ENCODE results near the gene EFNA1. TPM values are rescaled to one million over a fixed set of nuclear protein-coding genes. Genes with fewer than 3 reads are reported as not detected.
"Not testable (repeated sequence)": the region's sequence is repeated elsewhere in the genome, so short reads cannot be mapped to it uniquely, and the experiment has no call there.

Gene EFNA1
- total and polyA plus RNA-seq, 2 donors (not counting 3 experiments of a cell fraction or from before 2014, with no cell fraction given) = 107 to 289 TPM

DNA sequence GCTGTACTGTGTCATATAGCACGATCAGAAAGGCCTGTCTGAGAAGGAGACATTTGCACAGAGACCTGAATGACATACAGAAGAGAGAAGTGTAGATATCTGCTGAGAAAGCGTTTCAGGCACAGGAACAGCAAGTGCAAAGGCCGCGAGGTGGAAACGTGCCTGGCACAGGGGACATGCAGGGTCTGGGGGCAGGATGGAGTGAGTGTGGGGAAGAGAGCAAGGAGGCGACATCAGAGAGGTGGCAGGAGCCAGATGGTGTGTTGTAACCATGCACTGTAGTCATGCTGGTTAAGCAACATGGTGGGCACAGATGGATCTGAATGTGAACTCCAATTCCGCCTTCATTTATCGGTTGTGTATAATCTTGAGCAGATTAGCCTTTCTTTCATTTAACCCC lies 32.5 kb downstream of the EFNA1 start:
- dilution Hi-C loops (cut with MboI; ENCODE audit: extremely low pct_ligation_motif_present, low sequenced_read_pairs) = no loop called here
- no peak for FAIRE-seq
- Histone ChIP-seq H2AFZ (ENCODE audit: low read depth, low read length) (no peak overlapping the region), H3K27me3 (ENCODE audit: control insufficient read depth in 2 of 2, insufficient read depth in 2 of 2, low read length in 2 of 2) (no peaks in the 10 kb centered on the region), H3K27ac (ENCODE audit: insufficient read depth, low read depth, low read length) (no peak overlapping the region), H3K9me1 (replicated peaks; ENCODE audit: control insufficient read depth, extremely low read depth, insufficient read depth, low read length) (no peaks in the 10 kb centered on the region), H3K79me2 (ENCODE audit: control insufficient read depth, insufficient read depth, low read length) (no peaks in the 10 kb centered on the region), H3K4me2 (ENCODE audit: insufficient read depth, low read length) (no peak overlapping the region), H3K9me3 (replicated peaks; ENCODE audit: control insufficient read depth, insufficient read depth, low read length) (no peaks in the 10 kb centered on the region), H3K9ac (replicated peaks; ENCODE audit: extremely low read depth, insufficient read depth, low read length) (no peak overlapping the region), H3K36me3 (ENCODE audit: control insufficient read depth in 2 of 2, extremely low read depth in 1 of 2, insufficient read depth in 2 of 2, low read length in 2 of 2) (no peaks in the 10 kb centered on the region), H3K4me3 (replicated peaks in 1 of 3; ENCODE audit: insufficient read depth in 1 of 3, low read depth in 1 of 3, low read length in 3 of 3) (no peak overlapping the region), H3K4me1 (ENCODE audit: control insufficient read depth, extremely low read depth, insufficient read depth, low read length) (no peaks in the 10 kb centered on the region), H4K20me1 (replicated peaks; ENCODE audit: control insufficient read depth, extremely low read depth, insufficient read depth, low read length) (no peaks in the 10 kb centered on the region)
- intact Hi-C loops (cut with micrococcal nuclease) = no loop called here
- no TSS peak for BruUV-seq (replicated peaks)
- DNase-seq (ENCODE audit: low read depth, low spot score) = no peak
- TF ChIP-seq MYC (IDR thresholded peaks at IDR 0.05; ENCODE audit: low read depth, low read length) = no peak
- ChIA-PET CTCF (interaction anchor here (1.6 kb wide), 1 partner anchor 69 kb away, joined by 8 read pairs; no protein-coding TSS in a partner anchor), POLR2A (no interaction called here)

DNA sequence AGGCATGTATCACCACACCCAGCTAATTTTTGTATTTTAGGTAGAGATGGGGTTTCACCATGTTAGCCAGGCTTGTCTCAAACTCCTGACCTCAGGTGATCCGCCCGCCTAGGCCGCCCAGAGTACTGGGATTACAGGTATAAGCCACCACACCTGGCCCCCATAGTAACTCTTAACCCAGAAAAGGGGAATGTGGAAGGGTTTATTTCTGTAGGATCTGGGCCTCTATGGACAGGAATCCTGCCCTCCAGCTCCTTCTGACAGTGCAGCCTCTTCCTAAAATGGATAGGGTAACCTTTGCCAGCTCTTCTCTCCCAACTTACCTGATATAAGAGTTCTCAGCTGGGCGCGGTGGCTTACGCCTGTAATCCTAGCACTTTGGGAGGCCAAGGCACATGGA lies 35.0 kb downstream of the EFNA1 start:
- CTCF ChIA-PET = interaction anchor here (1.8 kb wide), 1 partner anchor 71 kb away, joined by 12 read pairs; no protein-coding TSS in a partner anchor
- BruUV-seq (replicated peaks); POLR2A ChIA-PET: not testable (repeated sequence)

DNA sequence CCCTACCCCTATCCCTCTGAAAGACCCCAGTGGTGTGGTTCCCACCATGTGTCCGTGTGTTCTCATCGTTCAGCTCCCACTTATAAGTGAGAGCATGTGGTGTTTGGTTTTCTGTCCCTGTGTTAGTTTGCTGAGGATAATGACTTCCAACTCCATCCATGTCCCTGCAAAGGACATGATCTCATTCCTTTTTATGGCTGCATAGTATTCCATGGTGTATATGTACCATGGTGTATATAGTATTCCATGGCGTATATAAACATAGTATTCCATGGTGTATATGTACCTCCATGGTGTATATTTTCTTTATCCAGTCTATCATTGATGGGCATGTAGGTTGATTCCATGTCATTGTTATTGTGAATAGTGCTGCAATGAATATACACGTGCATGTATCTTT lies 36.1 kb downstream of the EFNA1 start:
- POLR2A ChIA-PET; H3K36me3 ChIP-seq (ENCODE audit: control insufficient read depth in 2 of 2, extremely low read depth in 1 of 2, insufficient read depth in 2 of 2, low read length in 2 of 2); H2AFZ ChIP-seq (ENCODE audit: low read depth, low read length); H3K27me3 ChIP-seq (ENCODE audit: control insufficient read depth in 2 of 2, insufficient read depth in 2 of 2, low read length in 2 of 2); FAIRE-seq; dilution Hi-C loops (cut with MboI; ENCODE audit: extremely low pct_ligation_motif_present, low sequenced_read_pairs); H3K27ac ChIP-seq (ENCODE audit: insufficient read depth, low read depth, low read length); DNase-seq (ENCODE audit: low read depth, low spot score); H3K9me3 ChIP-seq (replicated peaks; ENCODE audit: control insufficient read depth, insufficient read depth, low read length); H3K4me3 ChIP-seq (replicated peaks in 1 of 3; ENCODE audit: insufficient read depth in 1 of 3, low read depth in 1 of 3, low read length in 3 of 3); H3K9me1 ChIP-seq (replicated peaks; ENCODE audit: control insufficient read depth, extremely low read depth, insufficient read depth, low read length); BruUV-seq (replicated peaks); H3K79me2 ChIP-seq (ENCODE audit: control insufficient read depth, insufficient read depth, low read length); H4K20me1 ChIP-seq (replicated peaks; ENCODE audit: control insufficient read depth, extremely low read depth, insufficient read depth, low read length); H3K9ac ChIP-seq (replicated peaks; ENCODE audit: extremely low read depth, insufficient read depth, low read length); H3K4me2 ChIP-seq (ENCODE audit: insufficient read depth, low read length); intact Hi-C loops (cut with micrococcal nuclease): not testable (repeated sequence)
- CTCF ChIA-PET = interaction anchor here (1.5 to 1.8 kb wide), 2 partner anchors 72 kb away, joined by 6 to 12 read pairs; no protein-coding TSS in a partner anchor
- peaks cover 16% of the 10 kb centered on the region for H3K4me1 ChIP-seq (ENCODE audit: control insufficient read depth, extremely low read depth, insufficient read depth, low read length)

More for the DNA sequence above, 35.0 kb downstream of the EFNA1 start:
- H3K79me2 ChIP-seq (ENCODE audit: control insufficient read depth, insufficient read depth, low read length); intact Hi-C loops (cut with micrococcal nuclease); H3K27ac ChIP-seq (ENCODE audit: insufficient read depth, low read depth, low read length); H3K9me3 ChIP-seq (replicated peaks; ENCODE audit: control insufficient read depth, insufficient read depth, low read length); H4K20me1 ChIP-seq (replicated peaks; ENCODE audit: control insufficient read depth, extremely low read depth, insufficient read depth, low read length); H3K27me3 ChIP-seq (ENCODE audit: control insufficient read depth in 2 of 2, insufficient read depth in 2 of 2, low read length in 2 of 2); FAIRE-seq; DNase-seq (ENCODE audit: low read depth, low spot score); H3K4me2 ChIP-seq (ENCODE audit: insufficient read depth, low read length); H3K9me1 ChIP-seq (replicated peaks; ENCODE audit: control insufficient read depth, extremely low read depth, insufficient read depth, low read length); H3K9ac ChIP-seq (replicated peaks; ENCODE audit: extremely low read depth, insufficient read depth, low read length); H3K4me3 ChIP-seq (replicated peaks in 1 of 3; ENCODE audit: insufficient read depth in 1 of 3, low read depth in 1 of 3, low read length in 3 of 3); H2AFZ ChIP-seq (ENCODE audit: low read depth, low read length); dilution Hi-C loops (cut with MboI; ENCODE audit: extremely low pct_ligation_motif_present, low sequenced_read_pairs); H3K36me3 ChIP-seq (ENCODE audit: control insufficient read depth in 2 of 2, extremely low read depth in 1 of 2, insufficient read depth in 2 of 2, low read length in 2 of 2): not testable (repeated sequence)
- peaks cover 15% of the 10 kb centered on the region for H3K4me1 ChIP-seq (ENCODE audit: control insufficient read depth, extremely low read depth, insufficient read depth, low read length)

DNA sequence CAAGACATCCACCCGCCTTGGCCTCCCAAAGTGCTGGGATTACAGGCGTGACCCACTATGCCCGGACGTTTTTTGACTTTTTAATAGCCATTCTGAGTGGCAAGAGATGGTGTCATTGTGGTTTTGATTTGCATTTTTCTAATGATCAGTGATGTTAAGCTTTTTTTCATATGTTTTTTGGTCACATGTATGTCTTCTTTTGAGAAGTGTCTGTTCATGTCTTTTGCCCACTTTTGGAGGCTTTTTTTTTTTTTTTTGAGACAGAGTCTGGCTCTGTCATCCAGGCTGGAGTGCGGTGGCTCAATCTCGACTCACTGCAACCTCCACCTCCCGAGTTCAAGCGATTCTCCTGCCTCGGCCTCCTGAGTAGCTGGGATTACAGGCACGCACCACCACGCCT lies 36.9 kb downstream of the EFNA1 start:
- FAIRE-seq; BruUV-seq (replicated peaks); H3K4me2 ChIP-seq (ENCODE audit: insufficient read depth, low read length); intact Hi-C loops (cut with micrococcal nuclease); H4K20me1 ChIP-seq (replicated peaks; ENCODE audit: control insufficient read depth, extremely low read depth, insufficient read depth, low read length); H3K9me3 ChIP-seq (replicated peaks; ENCODE audit: control insufficient read depth, insufficient read depth, low read length); H3K36me3 ChIP-seq (ENCODE audit: control insufficient read depth in 2 of 2, extremely low read depth in 1 of 2, insufficient read depth in 2 of 2, low read length in 2 of 2); H3K9me1 ChIP-seq (replicated peaks; ENCODE audit: control insufficient read depth, extremely low read depth, insufficient read depth, low read length); DNase-seq (ENCODE audit: low read depth, low spot score); H2AFZ ChIP-seq (ENCODE audit: low read depth, low read length); POLR2A ChIA-PET; H3K27ac ChIP-seq (ENCODE audit: insufficient read depth, low read depth, low read length); H3K27me3 ChIP-seq (ENCODE audit: control insufficient read depth in 2 of 2, insufficient read depth in 2 of 2, low read length in 2 of 2); H3K79me2 ChIP-seq (ENCODE audit: control insufficient read depth, insufficient read depth, low read length); H3K4me3 ChIP-seq (replicated peaks in 1 of 3; ENCODE audit: insufficient read depth in 1 of 3, low read depth in 1 of 3, low read length in 3 of 3); dilution Hi-C loops (cut with MboI; ENCODE audit: extremely low pct_ligation_motif_present, low sequenced_read_pairs); H3K9ac ChIP-seq (replicated peaks; ENCODE audit: extremely low read depth, insufficient read depth, low read length): not testable (repeated sequence)
- H3K4me1 ChIP-seq (ENCODE audit: control insufficient read depth, extremely low read depth, insufficient read depth, low read length) = peaks cover 16% of the 10 kb centered on the region
- CTCF ChIA-PET = interaction anchor here (1.5 kb wide), 1 partner anchor 73 kb away, joined by 6 read pairs; no protein-coding TSS in a partner anchor
